ENCODE data around the gene ORC3.

GRCh38 chr6:87682310-87682709 lies 92.4 kb downstream of the ORC3 start:
- TF ChIP-seq FOS (IDR thresholded peaks at IDR 0.05; ENCODE audit: low read depth, low read length) = no peak
- no peak for TF ChIP-seq CTCF (conservative IDR thresholded peaks at IDR 0.05; ENCODE audit: low read depth, low read length)
- no peak for TF ChIP-seq RAD21 (IDR thresholded peaks at IDR 0.05; ENCODE audit: low read length)
- no peak for TF ChIP-seq NFE2L2 (IDR thresholded peaks at IDR 0.05; ENCODE audit: low read depth, low read length)
- no peak for TF ChIP-seq CHD1 (IDR thresholded peaks at IDR 0.05; ENCODE audit: low read depth, low read length)
- no peak for TF ChIP-seq SMC3 (IDR thresholded peaks at IDR 0.05; ENCODE audit: low read depth, low read length)
- TF ChIP-seq POLR2A (IDR thresholded peaks at IDR 0.05; ENCODE audit: low read depth, low read length) = no peak
- no peak for TF ChIP-seq BHLHE40 (IDR thresholded peaks at IDR 0.05; ENCODE audit: low read depth, low read length)
- TF ChIP-seq MAFK (IDR thresholded peaks at IDR 0.05; ENCODE audit: low read depth, low read length) = no peak
- TF ChIP-seq, protein P1, sequence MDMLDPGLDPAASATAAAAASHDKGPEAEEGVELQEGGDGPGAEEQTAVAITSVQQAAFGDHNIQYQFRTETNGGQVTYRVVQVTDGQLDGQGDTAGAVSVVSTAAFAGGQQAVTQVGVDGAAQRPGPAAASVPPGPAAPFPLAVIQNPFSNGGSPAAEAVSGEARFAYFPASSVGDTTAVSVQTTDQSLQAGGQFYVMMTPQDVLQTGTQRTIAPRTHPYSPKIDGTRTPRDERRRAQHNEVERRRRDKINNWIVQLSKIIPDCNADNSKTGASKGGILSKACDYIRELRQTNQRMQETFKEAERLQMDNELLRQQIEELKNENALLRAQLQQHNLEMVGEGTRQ (IDR thresholded peaks at IDR 0.05; ENCODE audit: low read depth, low read length) = no peak
- TF ChIP-seq CEBPB (IDR thresholded peaks at IDR 0.05; ENCODE audit: low read depth, low read length) = no peak
- TF ChIP-seq MXI1 (IDR thresholded peaks at IDR 0.05; ENCODE audit: borderline replicate concordance, low read depth, low read length) = no peak
- no peak for TF ChIP-seq RFX5 (IDR thresholded peaks at IDR 0.05; ENCODE audit: low read depth, low read length)
- TF ChIP-seq, protein P2, sequence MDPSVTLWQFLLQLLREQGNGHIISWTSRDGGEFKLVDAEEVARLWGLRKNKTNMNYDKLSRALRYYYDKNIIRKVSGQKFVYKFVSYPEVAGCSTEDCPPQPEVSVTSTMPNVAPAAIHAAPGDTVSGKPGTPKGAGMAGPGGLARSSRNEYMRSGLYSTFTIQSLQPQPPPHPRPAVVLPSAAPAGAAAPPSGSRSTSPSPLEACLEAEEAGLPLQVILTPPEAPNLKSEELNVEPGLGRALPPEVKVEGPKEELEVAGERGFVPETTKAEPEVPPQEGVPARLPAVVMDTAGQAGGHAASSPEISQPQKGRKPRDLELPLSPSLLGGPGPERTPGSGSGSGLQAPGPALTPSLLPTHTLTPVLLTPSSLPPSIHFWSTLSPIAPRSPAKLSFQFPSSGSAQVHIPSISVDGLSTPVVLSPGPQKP (IDR thresholded peaks at IDR 0.05; ENCODE audit: borderline replicate concordance, low read depth, low read length) = no peak

All from IMR-90 (cell line).